Body of pancreas (tissue), 4 donors: ENCODE results near the gene RGSL1.

Experiments
- POLR2A ChIP-seq, 3 donors: fragments of 450-650 bp; IDR thresholded peaks; one replicate each; pipeline ENCODE4 v1.6.1; 2016; ENCODE audit warnings: antibody characterized with exemption in 3 of 3, mild to moderate bottlenecking in 2 of 3
- TF ChIP-seq, protein P1 (sequence below), 7 experiments: fragments of 450-650 bp in 4 of 7; fragments of 200-600 bp in 3 of 7; sonication (generic) in 3 of 7; IDR thresholded peaks; one replicate each; pipeline ENCODE4 v1.5.1; 2016 to 2019; ENCODE audit warnings: antibody characterized with exemption in 7 of 7

DNA sequence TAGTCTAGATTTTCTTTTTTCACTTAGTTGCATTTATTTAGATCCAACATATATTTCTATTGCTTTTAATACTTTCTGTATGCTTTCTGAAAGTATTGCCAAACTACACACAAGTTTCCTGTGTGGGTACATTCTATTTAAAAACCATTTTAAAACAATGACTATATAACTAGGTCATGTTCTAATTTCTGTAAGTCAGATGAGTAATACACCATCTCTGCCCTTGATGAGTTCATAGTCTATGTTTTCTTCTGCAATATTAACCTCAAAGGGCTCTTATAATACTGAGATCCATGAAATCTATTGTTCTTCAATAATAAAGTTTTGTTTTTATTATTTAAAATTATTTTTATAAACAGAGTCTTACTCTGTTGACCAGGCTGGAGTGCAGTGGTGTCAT, 70.8 kb downstream of the RGSL1 start:
- TF ChIP-seq, protein P1, sequence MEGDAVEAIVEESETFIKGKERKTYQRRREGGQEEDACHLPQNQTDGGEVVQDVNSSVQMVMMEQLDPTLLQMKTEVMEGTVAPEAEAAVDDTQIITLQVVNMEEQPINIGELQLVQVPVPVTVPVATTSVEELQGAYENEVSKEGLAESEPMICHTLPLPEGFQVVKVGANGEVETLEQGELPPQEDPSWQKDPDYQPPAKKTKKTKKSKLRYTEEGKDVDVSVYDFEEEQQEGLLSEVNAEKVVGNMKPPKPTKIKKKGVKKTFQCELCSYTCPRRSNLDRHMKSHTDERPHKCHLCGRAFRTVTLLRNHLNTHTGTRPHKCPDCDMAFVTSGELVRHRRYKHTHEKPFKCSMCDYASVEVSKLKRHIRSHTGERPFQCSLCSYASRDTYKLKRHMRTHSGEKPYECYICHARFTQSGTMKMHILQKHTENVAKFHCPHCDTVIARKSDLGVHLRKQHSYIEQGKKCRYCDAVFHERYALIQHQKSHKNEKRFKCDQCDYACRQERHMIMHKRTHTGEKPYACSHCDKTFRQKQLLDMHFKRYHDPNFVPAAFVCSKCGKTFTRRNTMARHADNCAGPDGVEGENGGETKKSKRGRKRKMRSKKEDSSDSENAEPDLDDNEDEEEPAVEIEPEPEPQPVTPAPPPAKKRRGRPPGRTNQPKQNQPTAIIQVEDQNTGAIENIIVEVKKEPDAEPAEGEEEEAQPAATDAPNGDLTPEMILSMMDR (IDR thresholded peaks at IDR 0.05), result no peak
- no peak for TF ChIP-seq POLR2A (IDR thresholded peaks at IDR 0.05)
